SHP77 treated with DMSO at 0.1 percent for 48 hours (cell line): ENCODE measurements around the gene TBC1D22B.
"Not testable (repeated sequence)": the region's sequence is repeated elsewhere in the genome, so short reads cannot be mapped to it uniquely, and the experiment has no call there.

Source experiments
- DNase-seq: peaks from one replicate; lab custom pipeline; 2025; lab: John Stamatoyannopoulos, UW

Gene TBC1D22B

GRCh38 chr6:37303891-37304503, 46.4 kb downstream of the TBC1D22B start:
- DNase-seq, result peak; percentile 7

GRCh38 chr6:37304766-37305165, 47.2 kb downstream of the TBC1D22B start:
- no peak for DNase-seq

DNA sequence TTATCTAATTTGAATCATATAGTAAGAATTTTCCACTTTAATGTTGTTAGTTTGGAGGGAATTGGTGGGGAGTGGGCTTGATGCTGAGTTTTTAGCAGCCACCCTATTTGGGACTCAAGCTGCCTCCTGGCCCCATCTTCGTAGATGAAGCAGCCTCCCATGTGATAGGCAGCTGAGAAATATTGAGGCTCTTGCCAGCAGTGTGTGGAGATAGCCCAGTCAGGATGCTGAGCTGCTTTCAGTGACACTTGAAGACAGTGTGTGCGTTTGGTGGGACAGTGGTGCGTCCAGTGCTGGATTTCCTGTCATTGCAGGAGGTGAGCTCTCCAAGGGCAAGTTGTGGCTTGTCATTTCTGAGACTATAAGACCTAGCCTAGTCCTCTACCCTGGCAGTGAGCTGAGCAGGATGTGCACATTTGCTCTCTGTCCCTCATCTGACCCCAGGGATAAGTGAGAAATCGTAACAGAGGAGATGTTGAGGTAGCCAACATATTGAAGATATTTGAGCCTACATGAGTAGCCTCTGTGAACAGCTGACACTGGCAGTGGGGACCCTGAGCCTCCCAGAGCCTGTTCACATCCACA, 48.4 kb downstream of the TBC1D22B start:
- no peak for DNase-seq

DNA sequence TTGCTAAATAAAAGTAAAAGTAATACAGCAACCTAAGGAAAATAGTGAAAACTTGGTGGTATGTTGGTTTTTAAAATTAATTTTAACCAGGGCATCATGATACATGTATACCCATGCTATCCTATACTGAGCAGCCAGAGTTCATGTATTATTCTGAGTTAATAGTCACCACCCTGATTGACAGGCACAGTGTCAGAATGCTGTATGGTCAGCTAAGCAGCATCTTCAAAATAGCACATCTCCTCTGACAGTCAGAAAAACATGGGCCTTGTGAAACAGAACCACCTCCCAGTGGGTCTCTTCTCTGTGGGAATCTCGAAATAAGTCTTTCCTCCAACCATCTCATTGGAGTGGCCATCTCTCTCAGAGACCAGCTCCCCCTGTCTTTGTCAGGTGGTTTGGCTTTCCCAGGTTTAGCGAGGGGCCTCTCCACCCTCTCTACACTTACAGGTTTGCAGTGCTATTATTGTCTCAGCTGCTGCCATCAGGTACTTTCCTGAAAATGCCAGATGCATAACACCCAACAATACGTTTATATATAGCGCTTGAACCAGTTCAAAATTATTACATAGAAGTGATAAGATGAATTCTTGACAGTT, 49.2 kb downstream of the TBC1D22B start:
- DNase-seq, result peak; percentile 6

DNA sequence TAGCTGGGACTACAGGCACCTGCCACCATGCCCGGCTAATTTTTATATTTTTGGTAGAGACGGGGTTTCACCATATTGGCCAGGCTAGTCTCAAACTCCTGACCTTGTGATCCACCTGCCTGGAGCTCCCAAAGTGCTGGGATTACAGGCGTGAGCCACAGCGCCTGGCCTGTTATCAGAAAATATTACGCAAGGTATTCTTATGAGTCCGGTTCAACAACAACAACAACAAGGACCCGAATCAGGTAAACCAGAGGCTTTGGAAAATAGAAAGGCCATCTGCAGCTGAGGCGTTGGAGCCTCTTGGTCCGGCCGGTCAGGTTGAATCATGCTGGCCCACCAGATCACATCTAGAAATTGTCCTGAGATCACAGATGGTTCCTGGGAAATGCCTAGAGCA, 49.9 kb downstream of the TBC1D22B start:
- DNase-seq, result not testable (repeated sequence)

DNA sequence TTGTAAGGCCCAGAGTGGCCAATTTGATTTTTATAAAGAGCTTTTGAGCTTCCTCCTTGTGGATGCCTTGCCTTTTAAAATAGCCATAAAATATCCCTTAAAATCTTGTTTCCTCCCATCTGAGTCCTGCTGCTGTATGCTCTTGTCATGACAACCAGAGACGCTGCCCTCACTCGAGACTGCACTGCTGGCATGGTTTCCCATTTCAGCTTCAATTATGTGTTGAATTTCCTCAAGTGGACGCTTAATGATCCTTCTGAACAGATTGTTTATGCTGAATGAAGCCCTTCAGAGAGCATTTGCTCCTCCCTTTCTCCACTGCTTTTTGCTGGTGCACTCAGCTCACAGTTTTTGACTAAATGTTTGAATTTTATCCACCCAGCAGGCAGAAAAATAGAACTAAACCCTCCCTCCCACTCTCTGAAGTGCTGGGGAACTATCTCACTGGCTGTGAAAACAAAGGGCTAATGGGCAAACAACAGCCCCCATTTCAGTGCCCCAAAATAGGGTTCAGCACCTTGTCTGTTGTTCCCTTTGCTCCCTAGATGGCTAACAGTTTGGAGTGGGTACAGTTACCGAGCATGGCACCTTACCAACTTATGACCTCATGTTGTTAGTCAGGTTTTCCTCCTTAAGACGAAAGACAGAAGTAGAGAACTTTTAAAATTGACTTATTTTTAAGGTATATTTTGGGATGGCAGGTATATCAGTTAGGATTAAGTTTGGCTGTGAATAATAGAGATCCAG, 50.7 kb downstream of the TBC1D22B start:
- peak; percentile 35 for DNase-seq

DNA sequence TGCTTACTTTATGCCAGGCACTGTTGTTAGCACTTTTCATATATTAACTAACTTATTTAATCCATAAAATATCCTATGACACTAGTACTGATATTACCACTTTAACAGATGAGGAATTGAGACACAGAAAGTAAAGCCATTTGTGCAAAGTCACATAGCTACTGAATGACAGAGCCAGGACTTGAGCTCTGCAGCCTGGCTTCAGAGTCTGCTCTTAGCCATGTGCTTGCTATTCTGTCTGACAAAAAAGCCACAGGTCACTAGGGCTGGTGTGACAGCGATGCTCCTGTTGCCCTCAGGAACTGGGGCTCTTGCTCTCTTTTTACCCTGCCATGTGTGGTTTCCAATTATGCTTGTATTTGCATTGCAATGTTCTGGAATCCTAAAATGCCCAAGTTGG, 51.5 kb downstream of the TBC1D22B start:
- no peak for DNase-seq

DNA sequence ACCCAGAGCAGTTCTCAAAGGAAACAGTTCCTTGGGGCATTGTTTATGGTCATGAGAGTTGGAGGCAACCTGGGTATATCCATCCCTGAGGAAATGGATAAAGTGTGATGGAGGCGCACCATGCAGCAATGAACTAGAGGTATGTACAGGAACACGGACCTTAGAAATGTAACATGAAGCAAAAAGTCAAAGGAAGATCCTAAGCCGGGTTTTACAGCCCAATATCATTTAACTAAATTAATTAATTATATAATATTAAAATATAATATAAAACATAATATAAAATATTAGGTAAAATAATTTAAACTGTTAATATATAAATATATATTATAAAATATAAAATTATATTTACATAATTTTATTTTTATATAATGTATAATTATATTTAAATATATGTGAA, 52.1 kb downstream of the TBC1D22B start:
- no peak for DNase-seq

DNA sequence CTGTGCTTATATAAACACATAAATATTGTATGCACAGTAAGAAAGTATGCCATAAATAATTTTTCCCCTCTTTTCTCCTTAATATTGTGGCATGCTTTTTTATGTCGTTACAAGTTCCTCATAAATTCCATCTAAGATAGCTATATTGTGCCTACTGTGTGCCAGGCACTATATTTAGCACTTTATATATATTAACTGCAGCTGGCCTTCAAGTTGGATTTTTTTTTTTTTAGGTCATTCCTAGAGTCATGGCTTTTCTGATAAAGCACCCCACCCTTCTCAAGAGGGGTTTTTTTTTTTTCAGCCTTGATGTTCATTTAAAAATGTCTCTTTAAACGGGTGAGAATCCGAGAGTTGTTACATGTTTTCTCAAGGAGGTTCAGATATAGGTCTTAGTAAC, 53.4 kb downstream of the TBC1D22B start:
- DNase-seq, result no peak

DNA sequence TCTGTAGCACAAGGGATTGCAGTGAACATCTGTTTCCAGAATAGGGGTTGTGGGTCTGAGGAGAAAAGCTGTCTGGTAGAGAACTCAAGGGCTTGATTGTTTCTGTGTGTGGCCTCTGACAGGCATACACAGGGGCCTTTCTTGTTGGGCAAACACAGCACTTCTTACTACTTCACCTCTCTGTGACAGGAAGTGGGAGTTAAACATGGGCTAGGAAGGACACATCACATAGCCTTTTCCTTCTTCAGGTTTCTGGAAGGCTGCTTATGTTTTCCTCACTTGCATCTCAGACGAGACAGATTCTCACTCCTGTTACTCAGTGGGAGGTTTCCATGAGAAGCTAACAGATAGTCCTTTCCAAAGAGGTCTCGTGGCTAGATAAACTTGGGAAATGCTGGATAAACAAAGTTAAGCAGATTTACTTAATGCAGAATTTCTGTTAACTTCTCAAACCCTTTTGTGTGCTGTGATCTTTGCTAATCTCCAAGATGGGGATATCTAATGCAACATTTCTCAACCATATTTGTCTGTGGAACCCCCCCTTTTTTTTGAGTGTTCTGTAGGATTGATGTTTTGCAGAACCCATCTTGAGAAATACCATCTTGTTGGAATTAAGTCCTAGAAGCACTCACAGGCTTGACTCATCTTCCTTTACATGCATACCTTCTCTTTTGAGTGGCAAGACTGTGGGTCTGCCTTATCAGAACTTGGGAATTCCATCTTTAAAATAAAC, 54.3 kb downstream of the TBC1D22B start:
- DNase-seq, result no peak

DNA sequence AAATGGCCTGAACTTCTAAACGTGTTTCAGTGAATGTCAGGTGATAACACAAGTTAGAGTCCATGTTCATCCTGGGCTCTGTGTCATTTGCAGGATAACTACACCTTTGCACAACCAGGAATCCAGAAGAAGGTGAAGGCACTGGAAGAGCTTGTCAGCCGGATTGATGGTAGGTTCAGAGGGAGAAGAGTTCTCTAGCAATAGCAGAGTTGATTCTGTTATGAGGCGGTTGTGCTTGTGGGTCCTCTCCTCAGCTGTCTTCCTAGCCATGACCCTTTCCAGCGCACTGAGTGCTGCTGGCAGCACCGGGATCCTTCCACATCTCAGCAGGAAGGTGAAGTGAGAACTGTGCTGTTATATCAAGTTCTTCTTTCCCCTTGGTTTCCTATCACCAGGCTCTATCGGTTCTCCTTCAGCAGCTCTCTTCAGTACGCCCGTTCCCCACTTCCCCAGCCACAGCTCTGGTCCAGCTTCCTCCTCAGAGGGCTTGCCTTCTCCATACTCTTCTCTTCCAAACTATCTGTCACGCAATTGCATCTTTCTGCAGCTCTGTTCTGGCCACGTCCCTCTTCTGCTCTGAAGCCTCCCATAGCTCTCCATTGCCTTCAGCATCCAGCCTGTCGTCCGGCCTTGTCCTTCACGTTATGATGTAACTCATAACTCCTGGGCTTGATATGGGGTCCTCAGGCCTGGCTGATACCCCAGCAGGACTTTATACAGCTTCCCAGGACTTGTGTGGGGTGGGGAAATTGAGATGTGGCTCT, 56.3 kb downstream of the TBC1D22B start:
- DNase-seq, result no peak

- DNase-seq, result no peak
Observed at GRCh38 chr6:37314487-37315156, 57.0 kb downstream of the TBC1D22B start.

- DNase-seq, result no peak
Observed at GRCh38 chr6:37315157-37315515, 57.6 kb downstream of the TBC1D22B start.

- DNase-seq, result no peak
Observed at GRCh38 chr6:37316071-37316470, 58.5 kb downstream of the TBC1D22B start.

- no peak for DNase-seq
Observed at GRCh38 chr6:37317312-37318038, 59.9 kb downstream of the TBC1D22B start.

- DNase-seq, result no peak
Observed at GRCh38 chr6:37319156-37319555, 61.6 kb downstream of the TBC1D22B start.

- no peak for DNase-seq
Observed at GRCh38 chr6:37319856-37320480, 62.4 kb downstream of the TBC1D22B start.

GRCh38 chr6:37320646-37321045, 63.1 kb downstream of the TBC1D22B start:
- no peak for DNase-seq

GRCh38 chr6:37321101-37321500, 63.5 kb downstream of the TBC1D22B start:
- no peak for DNase-seq
